ENCODE results near the gene POLR2I. TPM values are rescaled to one million over a fixed set of nuclear protein-coding genes. Genes with fewer than 3 reads are reported as not detected.

The POLR2I gene
- total RNA-seq, 2 donors from 2014 or later: 45.6 to 56.7 TPM

DNA sequence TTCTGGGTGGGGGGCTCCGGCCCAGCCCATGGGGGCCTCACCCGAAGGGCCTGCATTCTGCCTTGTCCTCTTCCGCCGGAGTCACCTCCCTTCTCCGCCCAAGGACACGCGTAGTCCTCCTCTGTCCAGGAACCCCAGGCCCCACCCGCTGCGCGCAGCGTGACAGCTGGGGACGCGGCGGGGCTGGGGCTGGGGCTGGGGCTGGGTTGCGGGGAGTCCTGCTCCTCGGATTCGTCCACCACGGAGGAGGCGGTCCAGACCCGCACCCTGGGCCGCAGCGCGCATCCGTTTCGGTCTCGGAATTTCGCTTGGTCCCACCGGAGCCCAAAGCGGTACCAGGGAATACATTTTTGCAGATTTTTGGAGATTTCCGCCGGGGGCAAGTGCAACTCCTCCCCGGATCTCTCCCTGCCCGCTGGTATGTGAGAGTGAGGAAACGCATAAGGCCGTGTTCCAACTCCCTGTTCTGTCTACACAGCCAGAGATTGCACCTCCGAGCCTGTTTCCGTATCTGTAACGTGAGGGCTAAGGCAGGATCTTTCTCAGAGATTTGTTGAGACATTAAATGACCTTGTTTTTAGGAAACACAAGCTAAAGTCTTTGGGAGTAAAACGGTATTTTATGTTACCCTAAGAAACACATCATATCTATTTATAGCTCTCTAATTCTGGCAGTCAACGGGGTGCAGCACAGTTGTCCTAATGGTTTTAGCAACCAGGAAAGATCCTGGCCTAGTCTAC, 37.8 kb upstream of the POLR2I start, which contains the start of gene COX7A1:
Gene COX7A1, minus strand, starts transcription at position 96 of the 740 bp plus-strand sequence. Its CDS starts 40 bp downstream, at position 56.
- Histone ChIP-seq H3K36me3 (peaks cover 3 to 9% of the 10 kb centered on the region in 2 donors), H3K27ac (peak within 1 kb of the TSS; percentile 77 to 86), H3K4me3 (peak within 1 kb of the TSS; percentile 32 to 35), H3K27me3 (replicated peaks; ENCODE audit: insufficient read depth) (no peaks in the 10 kb centered on the region), H3K9me3 (no peaks in the 10 kb centered on the region), H3K4me1 (replicated peaks) (no peaks in the 10 kb centered on the region)
- DNase-seq (ENCODE audit: low spot score): no peak
- WGBS: 59% methylated on average over 39 of the region's 40 CpGs
- intact Hi-C loops (cut with DNase I): no loop called here
- TF ChIP-seq POLR2A (IDR thresholded peaks at IDR 0.05) (no peak), POLR2AphosphoS5 (IDR thresholded peaks at IDR 0.05) (peak; percentile 25)

- H3K27ac ChIP-seq: peak overlapping the region; percentile 77 to 86
- 53% methylated on average over 14 of the region's 16 CpGs for WGBS
- no peaks in the 10 kb centered on the region for H3K4me1 ChIP-seq (replicated peaks)
- peak overlapping the region; percentile 32 to 35 for H3K4me3 ChIP-seq
- intact Hi-C loops (cut with DNase I): no loop called here
- peaks cover 3 to 10% of the 10 kb centered on the region in 2 donors for H3K36me3 ChIP-seq
- DNase-seq (ENCODE audit: low spot score): no peak
- H3K27me3 ChIP-seq (replicated peaks; ENCODE audit: insufficient read depth): no peaks in the 10 kb centered on the region
- no peak for TF ChIP-seq POLR2AphosphoS5 (IDR thresholded peaks at IDR 0.05)
- TF ChIP-seq, protein P1, sequence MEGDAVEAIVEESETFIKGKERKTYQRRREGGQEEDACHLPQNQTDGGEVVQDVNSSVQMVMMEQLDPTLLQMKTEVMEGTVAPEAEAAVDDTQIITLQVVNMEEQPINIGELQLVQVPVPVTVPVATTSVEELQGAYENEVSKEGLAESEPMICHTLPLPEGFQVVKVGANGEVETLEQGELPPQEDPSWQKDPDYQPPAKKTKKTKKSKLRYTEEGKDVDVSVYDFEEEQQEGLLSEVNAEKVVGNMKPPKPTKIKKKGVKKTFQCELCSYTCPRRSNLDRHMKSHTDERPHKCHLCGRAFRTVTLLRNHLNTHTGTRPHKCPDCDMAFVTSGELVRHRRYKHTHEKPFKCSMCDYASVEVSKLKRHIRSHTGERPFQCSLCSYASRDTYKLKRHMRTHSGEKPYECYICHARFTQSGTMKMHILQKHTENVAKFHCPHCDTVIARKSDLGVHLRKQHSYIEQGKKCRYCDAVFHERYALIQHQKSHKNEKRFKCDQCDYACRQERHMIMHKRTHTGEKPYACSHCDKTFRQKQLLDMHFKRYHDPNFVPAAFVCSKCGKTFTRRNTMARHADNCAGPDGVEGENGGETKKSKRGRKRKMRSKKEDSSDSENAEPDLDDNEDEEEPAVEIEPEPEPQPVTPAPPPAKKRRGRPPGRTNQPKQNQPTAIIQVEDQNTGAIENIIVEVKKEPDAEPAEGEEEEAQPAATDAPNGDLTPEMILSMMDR (IDR thresholded peaks at IDR 0.05): no peak
- TF ChIP-seq POLR2A (IDR thresholded peaks at IDR 0.05): no peak
- H3K9me3 ChIP-seq: no peaks in the 10 kb centered on the region
Observed at GRCh38 chr19:36152019-36152351, 37.3 kb upstream of the POLR2I start.

- H3K36me3 ChIP-seq: peaks cover 3 to 13% of the 10 kb centered on the region in 2 donors
- H3K27me3 ChIP-seq (replicated peaks; ENCODE audit: insufficient read depth): no peaks in the 10 kb centered on the region
- no peaks in the 10 kb centered on the region for H3K9me3 ChIP-seq
- 48% methylated on average over 47 of the region's 47 CpGs for WGBS
- TF ChIP-seq POLR2AphosphoS5 (IDR thresholded peaks at IDR 0.05): no peak
- no peak for TF ChIP-seq POLR2A (IDR thresholded peaks at IDR 0.05)
- TF ChIP-seq, protein P1 (IDR thresholded peaks at IDR 0.05): no peak
- no peak for DNase-seq (ENCODE audit: low spot score)
- H3K4me3 ChIP-seq: peak overlapping the region; percentile 32 to 35
- H3K27ac ChIP-seq: peak overlapping the region; percentile 77 to 86
- no peaks in the 10 kb centered on the region for H3K4me1 ChIP-seq (replicated peaks)
- intact Hi-C loops (cut with DNase I): no loop called here
Observed at GRCh38 chr19:36151144-36152018, 36.7 kb upstream of the POLR2I start.

GRCh38 chr19:36150586-36150985, 35.9 kb upstream of the POLR2I start:
- DNase-seq (ENCODE audit: low spot score): no peak
- Histone ChIP-seq H3K27me3 (replicated peaks; ENCODE audit: insufficient read depth) (no peaks in the 10 kb centered on the region), H3K4me1 (replicated peaks) (no peaks in the 10 kb centered on the region), H3K9me3 (no peaks in the 10 kb centered on the region), H3K36me3 (peaks cover 9 to 21% of the 10 kb centered on the region in 2 donors), H3K4me3 (no peak overlapping the region), H3K27ac (peak overlapping the region in 1 of 2 donors; percentile 77)
- TF ChIP-seq POLR2A (IDR thresholded peaks at IDR 0.05) (no peak), POLR2AphosphoS5 (IDR thresholded peaks at IDR 0.05) (no peak)
- TF ChIP-seq, protein P1 (IDR thresholded peaks at IDR 0.05): no peak
- WGBS: 74% methylated on average over 5 of the region's 5 CpGs
- intact Hi-C loops (cut with DNase I): no loop called here

GRCh38 chr19:36149673-36150406, 35.2 kb upstream of the POLR2I start:
- TF ChIP-seq, protein P1 (IDR thresholded peaks at IDR 0.05): no peak
- TF ChIP-seq POLR2A (IDR thresholded peaks at IDR 0.05) (no peak), POLR2AphosphoS5 (IDR thresholded peaks at IDR 0.05) (no peak)
- H3K36me3 ChIP-seq: peaks cover 11 to 22% of the 10 kb centered on the region in 2 donors
- 53% methylated on average over 13 of the region's 13 CpGs for WGBS
- no peaks in the 10 kb centered on the region for H3K9me3 ChIP-seq
- DNase-seq (ENCODE audit: low spot score): no peak
- intact Hi-C loops (cut with DNase I): no loop called here
- no peaks in the 10 kb centered on the region for H3K4me1 ChIP-seq (replicated peaks)
- no peak overlapping the region for H3K4me3 ChIP-seq
- H3K27ac ChIP-seq: no peak overlapping the region
- no peaks in the 10 kb centered on the region for H3K27me3 ChIP-seq (replicated peaks; ENCODE audit: insufficient read depth)

Data from prostate gland (tissue), 2 donors.